Panc1 (cell line): ENCODE data around the gene ARMCX1. TPM values are rescaled to one million over a fixed set of nuclear protein-coding genes. Genes with fewer than 3 reads are reported as not detected.
"Not testable (repeated sequence)": the region's sequence is repeated elsewhere in the genome, so short reads cannot be mapped to it uniquely, and the experiment has no call there.

Experiments
- ATAC-seq: fragments of 200-7000 bp; cut with Tn5 transposase; 2 replicates; pipeline ENCODE4 v1.9.1; 2020; ENCODE audit warnings: mild to moderate bottlenecking, moderate library complexity
- Bru-seq: library from RNA; stranded (reverse); fragments of 400-500 nt; gene quantifications from one replicate; lab custom pipeline; 2021; lab: Mats Ljungman, UMichigan
- BruChase-seq, 2 experiments: library from RNA; stranded (reverse); fragments of 400-500 nt; gene quantifications; one replicate each; lab custom pipeline; 2021; lab: Mats Ljungman, UMichigan
- BruUV-seq: library from RNA; stranded (reverse); fragments of 400-500 nt; replicated peaks from 2 replicates; lab custom pipeline; 2021; lab: Mats Ljungman, UMichigan
- CTCF ChIA-PET: fragments of 300-600 bp; sonication (Branson Sonifier 250); formaldehyde crosslinking; loops from one replicate; lab custom pipeline; 2022; ENCODE audit warnings: antibody characterized with exemption; lab: Charles Lee
- POLR2A ChIA-PET: fragments of 300-600 bp; sonication (Branson Sonifier 250); formaldehyde crosslinking; loops from one replicate; lab custom pipeline; 2022; ENCODE audit warnings: antibody characterized with exemption; lab: Charles Lee
- DNase-seq: peaks from one replicate; pipeline ENCODE4 v3.0.0-alpha.2; 2010; ENCODE audit warnings: low read depth, low spot score
- H3K27ac ChIP-seq: 2 replicates; pipeline ENCODE4 v1.5.1; 2011; ENCODE audit warnings: mild to moderate bottlenecking, low read length, inconsistent platforms
- H3K27me3 ChIP-seq: fragments of 200-500 bp; sonication (Bioruptor generic); 2 replicates; pipeline ENCODE4 v1.6.0; 2014; ENCODE audit warnings: low read length, inconsistent platforms; ENCODE audit not compliant: control insufficient read depth, insufficient read depth
- H3K36me3 ChIP-seq: fragments of 200-500 bp; sonication (Bioruptor generic); 2 replicates; pipeline ENCODE4 v1.5.1; 2014; ENCODE audit warnings: inconsistent platforms, mild to moderate bottlenecking, low read length, moderate library complexity; ENCODE audit not compliant: control insufficient read depth, insufficient read depth
- H3K4me1 ChIP-seq: 2 replicates; pipeline ENCODE4 v1.5.1; 2011; ENCODE audit warnings: inconsistent platforms, mild to moderate bottlenecking, low read length, moderate library complexity; ENCODE audit not compliant: control insufficient read depth, insufficient read depth
- H3K4me3 ChIP-seq, 2 experiments: 2 replicates each; pipeline ENCODE4 v1.5.1; 2011 to 2012; ENCODE audit warnings: low read depth in 2 of 2, low read length in 2 of 2, mild to moderate bottlenecking in 2 of 2, inconsistent platforms in 1 of 2, moderate library complexity in 1 of 2
- H3K9me3 ChIP-seq: fragments of 200-500 bp; sonication (Bioruptor generic); 2 replicates; pipeline ENCODE4 v1.5.1; 2014; ENCODE audit warnings: low read depth, mild to moderate bottlenecking, inconsistent platforms, low read length, moderate library complexity; ENCODE audit not compliant: control insufficient read depth, insufficient read depth
- CTCF ChIP-seq: fragments of 450-650 bp; IDR thresholded peaks from 2 replicates; pipeline ENCODE4 v1.5.1; 2017; ENCODE audit warnings: mild to moderate bottlenecking
- POLR2AphosphoS5 ChIP-seq: IDR thresholded peaks from 2 replicates; pipeline ENCODE4 v1.6.1; 2012; ENCODE audit warnings: mild to moderate bottlenecking, low read depth, low read length, moderate library complexity
- REST ChIP-seq, 2 experiments: IDR thresholded peaks; 2 replicates each; pipeline ENCODE4 v1.6.1; 2011 to 2012; ENCODE audit warnings: low read depth in 2 of 2, control low read depth in 1 of 2, low read length in 1 of 2, mild to moderate bottlenecking in 1 of 2, moderate library complexity in 1 of 2; ENCODE audit not compliant: insufficient read depth in 1 of 2
- SIN3A ChIP-seq: IDR thresholded peaks from 2 replicates; pipeline ENCODE4 v1.6.1; 2012; ENCODE audit warnings: low read depth, mild to moderate bottlenecking, low read length, moderate library complexity, borderline replicate concordance; ENCODE audit not compliant: insufficient read depth
- TCF7L2 ChIP-seq: IDR thresholded peaks from 2 replicates; pipeline ENCODE4 v1.6.1; 2011; ENCODE audit warnings: mild to moderate bottlenecking, low read depth, low read length, inconsistent platforms
- in situ Hi-C: cut with HindIII; loops from 2 replicates; pipeline ENCODE4 v1.10.0; 2016; ENCODE audit warnings: low sequenced_read_pairs, low pct_unique_long_range_greater_than_20kb
- intact Hi-C: fragments of 100-400 bp; cut with micrococcal nuclease; formaldehyde crosslinking; loops from one replicate; pipeline ENCODE4 v1.10.0; 2022; ENCODE audit not compliant: unreplicated experiment
- long read RNA-seq: library from polyadenylated mRNA; unstranded; transcript quantifications from one replicate; pipeline ENCODE4 v2.0.0, GENCODE V29; 2021; ENCODE audit not compliant: unreplicated experiment
- polyA plus RNA-seq: library from polyadenylated mRNA; unstranded; fragments of >200 nt; gene quantifications from one replicate; pipeline ENCODE4 v1.2.1, GENCODE V29; 2012; ENCODE audit warnings: missing spikeins; ENCODE audit not compliant: insufficient read length
- total RNA-seq: library from RNA; stranded (reverse); gene quantifications from one replicate; pipeline ENCODE4 v1.2.1, GENCODE V29; 2021; ENCODE audit not compliant: unreplicated experiment

ARMCX1 gene
- total RNA-seq (4.7 TPM), Bru-seq, nascent RNA (percentile 50 among the genes with signal in this experiment), BruChase-seq, experiment 1, labeled RNA remaining after a 2-hour chase (percentile 68 among the genes with signal in this experiment), BruChase-seq, experiment 2, labeled RNA remaining after a 6-hour chase (percentile 67 among the genes with signal in this experiment)
- 4.7 TPM for polyA plus RNA-seq
- long read RNA-seq, transcript ARMCX1-201 (4 exons, 2,141 nt), result major isoform, 12 of 18 reads
- long read RNA-seq, partial matches to known transcripts, result 0 of 18 reads
- long read RNA-seq, other reads (novel, unspliced or antisense), result 6 of 18 reads

- no peaks in the 10 kb centered on the region; the same call in 1 of the 2 replicates for H3K4me1 ChIP-seq
- ChIA-PET CTCF (no interaction called here), POLR2A (interaction anchor here (0.6 kb wide), 1 partner anchor 76 kb away, joined by 10 read pairs; no protein-coding TSS in a partner anchor)
- H3K36me3 ChIP-seq, result no peaks in the 10 kb centered on the region
- ATAC-seq, result peak; percentile 78
- H3K27ac ChIP-seq, result peak within 1 kb of the TSS; percentile 34; the same call in 1 of the 2 replicates
- in situ Hi-C loops (no loop called here), intact Hi-C loops (no loop called here)
- DNase-seq, result no peak
- peak within 1 kb of the TSS; percentile 53 to 88 for H3K4me3 ChIP-seq
- BruUV-seq, result no TSS peak
- no peaks in the 10 kb centered on the region for H3K9me3 ChIP-seq
- no peaks in the 10 kb centered on the region for H3K27me3 ChIP-seq
- TF ChIP-seq SIN3A (0 out of 2 replicates have a peak, but pooled peaks have one; percentile 11), CTCF (no peak)
Observed at GRCh38 chrX:101550362-101550750, at the start of gene ARMCX1. TSS of gene ARMCX1 (plus strand) at chrX:101550547. CDS start at chrX:101552931, 2,384 bp downstream.

- H3K27me3 ChIP-seq, POLR2A ChIA-PET, DNase-seq, H3K9me3 ChIP-seq, H3K27ac ChIP-seq, BruUV-seq, H3K4me1 ChIP-seq, intact Hi-C loops, in situ Hi-C loops, CTCF ChIA-PET, H3K4me3 ChIP-seq, ATAC-seq, H3K36me3 ChIP-seq: not testable (repeated sequence)
Observed at GRCh38 chrX:101502929-101503328, 47.4 kb upstream of the ARMCX1 start.

GRCh38 chrX:101507372-101507771, 43.0 kb upstream of the ARMCX1 start:
- in situ Hi-C loops (no loop called here), intact Hi-C loops (no loop called here)
- Histone ChIP-seq H3K27ac (no peak overlapping the region), H3K36me3 (no peaks in the 10 kb centered on the region), H3K27me3 (no peaks in the 10 kb centered on the region), H3K4me3 (no peak overlapping the region), H3K4me1 (no peaks in the 10 kb centered on the region), H3K9me3 (no peaks in the 10 kb centered on the region)
- no peak for DNase-seq
- no peak for ATAC-seq
- TF ChIP-seq POLR2AphosphoS5 (no peak), SIN3A (no peak), REST (IDR thresholded peaks at IDR 0.05; ENCODE audit: insufficient read depth in 1 of 2, low read depth in 2 of 2, low read length in 1 of 2) (no peak), TCF7L2 (no peak), CTCF (no peak)
- ChIA-PET CTCF (no interaction called here), POLR2A (no interaction called here)
- BruUV-seq, result no TSS peak
